Measurements from ENCODE around the gene GRID1.
"Not testable (repeated sequence)": the region's sequence is repeated elsewhere in the genome, so short reads cannot be mapped to it uniquely, and the experiment has no call there.

Gene GRID1

DNA sequence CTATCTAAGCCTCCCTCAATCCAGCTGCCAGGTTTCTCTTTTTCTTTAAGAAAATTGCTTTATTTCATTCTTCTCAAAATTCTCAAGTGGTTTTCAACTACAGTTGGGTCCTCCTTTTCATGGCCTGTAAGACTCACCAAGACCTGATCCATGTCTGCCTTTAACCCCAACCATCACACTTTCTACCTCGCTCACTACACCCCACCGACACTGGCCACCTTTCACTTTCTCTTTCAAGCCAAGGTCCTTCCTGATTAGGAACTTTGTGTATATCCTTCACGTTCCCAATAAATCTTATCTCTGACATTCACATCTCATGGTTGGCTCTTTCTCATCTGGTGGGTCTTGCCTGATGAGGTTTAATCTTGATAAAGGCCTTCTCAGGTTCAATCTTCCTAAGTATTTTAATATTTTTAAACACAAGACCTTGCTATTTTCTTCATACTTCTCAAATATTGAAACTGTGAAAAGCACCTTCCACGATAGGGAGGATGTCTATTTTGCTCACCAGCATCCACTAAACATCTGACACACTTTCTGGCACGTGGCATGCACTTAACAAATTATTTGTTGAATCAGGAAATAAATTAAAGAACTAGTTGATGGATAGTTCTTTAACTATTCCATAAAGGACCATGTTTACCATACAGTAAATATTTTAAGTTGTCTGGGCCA, 624.8 kb downstream of the GRID1 start:
- no peak for DNase-seq

DNA sequence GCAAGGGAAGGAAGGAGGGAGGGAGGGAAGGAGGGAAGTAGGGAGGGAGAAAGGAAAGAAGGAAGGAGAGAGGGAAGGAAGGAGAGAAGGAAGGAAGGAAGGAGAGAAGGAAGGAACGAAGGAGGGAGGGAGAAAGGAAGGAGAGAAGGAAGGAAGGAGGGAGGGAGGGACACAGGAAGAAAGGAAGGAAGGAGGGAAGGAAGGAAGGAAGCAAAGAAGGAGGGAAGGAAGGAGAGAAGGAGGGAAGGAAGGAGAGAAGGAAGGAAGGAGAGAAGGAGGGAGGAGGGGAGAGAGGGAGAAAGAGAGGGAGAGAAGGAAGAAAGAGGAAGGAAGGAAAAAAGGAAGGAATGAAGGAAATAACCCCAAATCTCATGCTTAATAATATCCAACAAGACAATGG, 630.6 kb downstream of the GRID1 start:
- no peak for DNase-seq

DNA sequence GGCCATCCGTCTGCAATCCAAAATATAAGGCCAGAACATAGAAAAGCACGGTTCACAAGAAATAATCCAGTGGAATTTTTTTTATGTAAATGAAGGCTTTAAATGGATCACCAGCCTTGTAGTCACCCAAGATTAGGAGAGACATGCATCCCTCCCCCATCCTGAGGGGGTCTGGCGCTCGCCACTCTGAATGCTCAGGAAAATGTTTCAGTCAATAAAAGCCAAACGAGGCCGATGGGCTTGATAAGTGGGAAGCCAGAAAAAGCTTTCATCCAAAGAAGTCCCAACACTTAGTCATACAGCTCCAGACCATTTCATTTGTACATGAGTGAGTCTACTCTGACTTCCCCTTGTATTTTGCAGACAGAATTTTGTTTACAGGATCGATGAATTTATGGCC, 631.8 kb downstream of the GRID1 start:
- DNase-seq = no peak

DNA sequence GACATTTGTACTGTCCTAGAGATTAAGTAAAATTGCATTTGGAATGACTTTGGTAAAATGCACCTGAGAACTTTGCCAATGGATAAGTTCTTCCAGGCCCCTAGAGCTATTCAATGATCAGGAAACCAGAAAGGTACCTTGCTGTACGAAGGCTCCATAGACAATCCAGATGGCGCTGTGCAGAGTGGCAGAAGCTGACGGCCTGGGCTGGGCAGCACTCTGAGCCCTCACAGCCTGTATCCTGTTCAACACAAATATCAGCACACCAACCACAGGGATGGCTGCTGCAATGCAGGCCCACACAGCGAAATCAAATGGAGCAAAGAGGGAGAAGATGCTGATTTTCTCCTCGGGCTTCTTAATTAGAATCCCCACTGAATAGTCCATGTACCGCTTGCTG, 642.4 kb downstream of the GRID1 start:
- no peak for DNase-seq

DNA sequence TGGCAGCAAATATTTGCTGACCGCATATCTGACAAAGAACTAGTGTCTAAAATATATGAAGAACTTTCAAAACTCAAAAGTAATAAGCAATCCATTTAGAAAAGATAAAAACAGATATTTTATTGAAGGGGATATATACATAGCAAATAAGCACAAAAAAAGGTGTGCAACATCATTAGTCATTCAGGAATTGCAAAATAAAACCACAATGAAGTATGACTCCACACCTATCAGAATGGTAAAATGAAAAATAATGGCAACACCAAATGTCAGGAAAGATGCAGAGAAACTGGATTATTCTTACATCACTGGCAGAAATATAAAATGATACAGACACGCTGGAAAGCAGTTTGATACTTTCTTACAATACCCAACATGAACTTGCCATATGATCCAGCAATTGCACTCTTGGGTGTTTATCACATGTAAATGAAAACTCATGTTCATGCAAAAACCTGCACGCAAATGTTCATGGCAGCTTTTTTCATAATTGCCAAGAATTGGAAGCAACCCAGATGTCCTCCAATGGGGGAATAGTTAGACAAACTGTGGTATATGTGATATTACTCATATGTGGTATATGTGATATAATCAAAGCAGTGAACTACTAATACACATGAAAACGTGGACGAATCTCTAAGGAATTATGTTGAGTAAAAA, 645.5 kb downstream of the GRID1 start:
- DNase-seq = no peak

DNA sequence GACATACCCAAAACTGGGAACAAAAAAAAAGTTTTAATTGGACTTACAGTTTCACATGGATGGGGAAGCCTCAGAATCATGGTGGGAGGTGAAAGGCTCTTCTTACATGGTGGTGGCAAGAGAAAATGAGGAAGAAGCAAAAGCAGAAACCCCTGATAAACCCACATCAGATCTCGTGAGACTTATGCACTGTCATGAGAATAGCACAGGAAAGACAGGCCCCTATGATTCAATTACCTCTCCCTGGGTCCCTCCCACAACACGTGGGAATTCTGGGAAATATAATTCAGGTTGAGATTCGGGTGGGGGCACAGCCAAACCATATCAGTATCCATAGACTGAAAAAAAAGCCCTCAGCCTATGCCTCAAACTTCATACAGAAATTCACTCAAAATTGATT, 647.2 kb downstream of the GRID1 start:
- DNase-seq = no peak

DNA sequence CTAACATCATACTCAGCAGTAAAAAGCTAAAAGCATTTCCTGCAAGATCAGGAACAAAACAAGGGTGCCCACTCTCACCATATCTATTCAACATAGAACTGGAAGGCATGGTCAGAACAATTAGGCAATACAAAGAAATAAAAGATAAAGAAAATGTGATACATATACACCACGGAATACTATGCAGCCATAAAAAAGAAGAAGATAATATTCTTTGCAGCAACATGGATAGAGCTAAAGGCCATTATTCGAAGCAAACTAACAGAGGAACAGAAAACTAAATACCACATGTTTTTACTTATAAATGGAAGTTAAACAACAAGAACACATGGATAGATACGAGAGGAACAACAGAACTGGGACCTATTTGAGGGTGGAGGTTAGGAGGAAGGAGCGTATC, 652.7 kb downstream of the GRID1 start:
- DNase-seq = no peak

DNA sequence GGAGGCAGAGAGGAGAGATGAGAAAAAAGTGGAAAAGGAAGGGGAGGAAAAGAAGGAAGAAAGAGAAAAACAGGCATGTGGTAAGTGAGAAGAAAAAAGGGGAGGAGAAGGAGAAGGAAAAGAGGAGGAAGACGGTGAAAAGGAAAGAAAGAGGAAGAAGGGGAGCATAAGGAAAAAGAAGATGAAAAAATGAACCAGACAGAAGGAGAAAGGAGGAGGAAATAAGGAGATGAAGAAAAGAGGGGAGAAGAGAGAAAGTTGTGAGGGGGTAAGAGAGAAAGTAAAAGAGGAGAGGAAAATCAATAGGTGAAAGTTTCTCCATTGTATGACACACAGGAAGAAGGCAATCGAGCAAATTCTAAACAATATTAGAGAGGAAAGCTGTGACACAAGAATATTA, 663.8 kb downstream of the GRID1 start:
- DNase-seq = no peak

DNA sequence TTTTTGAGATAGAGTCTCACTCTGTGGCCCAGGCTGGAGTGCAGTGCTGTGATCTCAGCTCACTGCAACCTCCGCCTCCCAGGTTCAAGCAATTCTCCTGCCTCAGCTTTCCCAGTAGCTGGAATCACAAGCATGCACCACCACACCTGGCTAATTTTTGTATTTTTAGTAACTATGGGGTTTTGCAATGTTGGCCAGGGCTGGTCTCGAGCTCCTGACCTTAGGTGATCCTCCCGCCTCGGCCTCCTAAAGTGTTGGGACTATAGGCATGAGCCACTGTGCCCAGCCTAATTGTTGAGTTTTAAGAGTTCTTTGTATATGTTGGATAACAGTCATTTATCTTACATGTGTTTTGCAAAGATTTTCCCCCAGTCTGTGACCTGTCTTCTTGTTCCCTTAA, 667.5 kb downstream of the GRID1 start:
- not testable (repeated sequence) for DNase-seq

DNA sequence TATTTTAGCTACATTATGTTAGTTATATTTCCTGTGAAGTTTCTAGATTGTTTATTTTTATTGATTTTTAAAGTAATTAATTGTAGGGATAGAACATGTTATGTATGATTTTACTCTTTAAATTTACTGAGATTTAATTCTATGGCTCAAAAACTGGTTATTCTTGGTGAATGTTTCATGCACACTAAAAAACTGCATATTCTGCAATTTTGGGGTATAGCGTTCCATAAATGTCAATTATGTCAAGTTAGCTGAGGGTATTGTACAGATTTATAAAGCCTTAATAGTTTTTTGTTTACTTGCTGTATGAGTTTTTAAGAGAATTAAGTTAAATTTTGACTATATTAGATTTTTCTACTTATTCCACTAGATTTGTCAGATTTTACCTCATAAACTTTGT, 669.7 kb downstream of the GRID1 start:
- no peak for DNase-seq

DNA sequence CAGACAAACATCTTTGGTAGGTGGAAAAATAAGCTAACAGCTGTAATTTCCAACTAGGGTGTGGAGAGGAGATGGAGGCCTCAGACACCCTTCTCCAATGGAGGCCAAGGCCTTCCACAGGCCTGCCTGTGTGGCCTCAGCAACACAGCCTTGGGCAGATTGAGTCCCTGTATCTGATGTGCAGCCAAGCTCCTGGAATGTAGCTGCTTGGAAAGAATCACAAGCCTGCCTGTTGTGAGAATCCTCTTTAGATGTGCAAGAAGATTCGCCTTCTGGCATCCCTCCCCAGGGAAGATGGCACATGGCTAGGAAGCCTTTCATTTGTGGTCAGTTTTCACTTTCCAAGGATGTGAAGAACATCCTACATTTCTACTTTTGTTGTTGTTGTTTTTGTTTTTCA, 684.0 kb downstream of the GRID1 start:
- no peak for DNase-seq

DNA sequence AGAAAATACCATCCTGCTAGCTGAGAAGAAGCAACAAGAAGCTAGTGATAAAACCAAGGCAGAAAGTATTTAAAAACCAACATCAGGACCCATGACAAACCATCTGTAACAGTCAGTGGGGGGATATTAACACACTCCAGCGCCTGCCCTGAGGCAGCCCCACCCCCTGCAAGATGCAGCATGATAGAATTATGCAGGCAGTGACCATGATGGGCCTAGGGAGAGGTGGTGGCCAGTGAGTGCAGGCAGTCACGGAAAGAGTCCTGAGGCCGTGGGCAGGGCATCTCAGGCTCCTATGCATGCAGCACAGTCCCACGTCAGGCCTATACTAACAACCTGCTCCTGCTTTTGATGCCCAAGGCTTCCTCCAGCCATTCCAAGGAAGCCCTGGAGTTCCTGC, 686.9 kb downstream of the GRID1 start:
- DNase-seq = no peak

DNA sequence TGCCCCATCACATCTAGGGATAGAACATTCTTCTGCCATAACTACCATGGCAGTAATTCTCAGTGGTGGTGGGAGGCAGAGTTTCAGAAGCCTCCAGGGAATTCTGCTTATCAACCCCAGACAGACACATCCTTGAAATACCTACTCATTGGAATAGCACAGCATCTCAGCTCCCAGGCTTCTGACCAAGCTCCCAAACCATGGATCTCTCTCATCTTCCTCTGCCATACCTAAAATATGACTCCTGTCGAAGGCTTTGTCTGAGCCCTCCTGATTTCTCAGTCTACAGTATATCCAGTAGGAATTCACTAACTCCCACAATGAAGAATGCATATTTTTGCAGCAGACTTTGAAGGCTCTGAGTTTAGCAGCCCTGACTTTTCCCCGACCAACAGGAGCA, 687.5 kb downstream of the GRID1 start:
- DNase-seq = no peak

DNA sequence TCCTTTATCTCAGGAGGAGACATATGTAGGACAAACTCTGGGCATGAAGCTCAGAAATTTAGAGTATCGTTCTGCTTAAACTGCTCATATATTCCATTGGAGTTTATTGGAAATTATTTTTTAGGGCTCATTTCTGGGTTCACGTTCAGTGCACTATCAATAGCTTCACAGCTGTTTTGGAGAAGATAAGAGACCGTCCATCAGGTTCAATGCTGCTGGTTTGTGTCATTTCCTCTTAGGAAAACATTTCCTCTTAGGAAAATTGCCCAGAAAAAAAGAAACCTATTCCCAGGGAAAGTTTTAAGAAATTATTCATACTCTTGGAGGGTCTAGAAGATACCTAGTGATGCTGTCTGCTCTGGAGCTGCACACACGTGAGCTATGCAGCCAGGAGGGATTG, 691.7 kb downstream of the GRID1 start:
- no peak for DNase-seq

DNA sequence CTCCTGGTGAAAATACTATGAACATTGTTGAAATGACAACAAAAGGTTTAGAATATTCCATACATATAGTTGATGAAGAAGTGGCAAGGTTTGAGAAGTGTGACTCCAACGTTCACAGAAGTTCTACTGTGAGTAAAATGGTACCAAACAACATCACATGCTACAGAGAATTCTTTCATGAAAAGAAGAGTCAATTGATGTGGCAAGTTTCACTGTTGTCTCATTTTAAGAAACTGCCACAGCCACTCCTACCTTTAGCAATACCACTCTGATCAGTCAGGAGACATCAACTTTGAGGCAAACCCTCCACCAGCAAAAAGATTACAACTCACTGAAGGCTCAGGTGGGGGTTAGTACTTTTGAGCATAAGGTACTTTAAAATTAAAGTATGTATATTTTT, 693.3 kb downstream of the GRID1 start:
- DNase-seq = no peak

DNA sequence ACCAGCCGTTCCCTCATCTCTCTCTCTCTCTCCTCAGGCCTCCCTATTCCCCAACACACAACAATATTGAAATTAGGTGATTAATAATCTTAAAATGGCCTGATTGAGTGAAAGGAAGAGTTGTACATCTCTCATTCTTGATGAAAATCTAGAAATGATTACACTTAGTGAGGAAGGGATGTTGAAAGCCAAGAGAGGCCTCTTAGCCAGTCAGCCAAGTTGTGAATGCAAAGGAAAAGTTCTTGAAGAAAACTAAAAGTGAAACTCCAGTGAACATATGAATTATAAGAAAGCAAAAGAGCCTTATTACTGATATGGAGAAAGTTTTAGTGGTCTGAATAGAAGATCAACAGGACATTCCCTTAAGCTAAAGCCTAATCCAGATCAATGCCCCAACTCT, 695.1 kb downstream of the GRID1 start:
- no peak for DNase-seq

DNA sequence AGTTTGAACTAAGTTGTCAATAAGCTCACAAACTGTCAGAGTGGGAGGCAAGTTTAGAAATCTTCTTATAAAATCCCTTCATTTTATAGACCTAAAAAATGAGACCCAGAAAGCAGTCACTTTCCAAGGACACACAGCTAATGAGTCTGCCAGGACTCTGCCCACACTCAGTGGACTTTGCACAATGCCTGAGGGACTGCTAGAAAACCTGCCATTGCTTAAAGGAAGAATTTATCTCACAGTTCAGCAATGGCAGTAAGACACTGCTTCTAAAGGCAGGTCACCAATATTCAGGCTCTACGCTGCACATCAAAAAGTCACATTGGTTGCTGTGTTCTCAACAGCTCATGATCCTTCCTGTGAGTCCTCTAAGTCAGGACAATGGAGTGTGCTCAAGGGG, 698.1 kb downstream of the GRID1 start:
- no peak for DNase-seq

DNA sequence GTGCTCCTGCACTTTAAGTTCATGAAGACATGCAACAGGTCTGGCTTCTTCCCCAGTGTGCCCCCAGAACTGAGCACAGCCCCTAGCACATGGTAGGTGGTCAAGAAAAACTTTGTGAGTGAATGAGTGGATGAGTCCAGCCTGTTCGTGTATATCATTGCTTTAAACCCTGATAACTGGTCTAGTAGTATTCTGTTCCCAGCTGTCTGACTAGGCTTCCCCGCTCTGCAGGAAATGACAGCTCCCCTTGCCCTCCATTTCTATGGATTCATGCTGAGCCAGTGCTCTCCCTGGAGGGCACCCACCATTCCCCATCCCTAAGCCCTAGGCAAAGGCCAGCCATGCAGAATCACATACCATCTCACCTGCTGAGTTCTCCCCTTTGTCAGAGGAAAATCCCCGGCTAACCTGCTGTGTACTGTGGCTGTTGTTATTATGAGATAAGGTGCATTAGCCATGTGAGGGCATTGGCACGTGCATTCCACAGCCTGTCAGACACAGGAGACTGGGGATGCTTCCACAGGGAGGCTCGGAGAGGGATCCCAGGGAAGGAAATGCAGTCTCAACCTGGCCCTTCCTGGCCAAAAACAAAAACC, 698.9 kb downstream of the GRID1 start:
- DNase-seq = no peak

DNA sequence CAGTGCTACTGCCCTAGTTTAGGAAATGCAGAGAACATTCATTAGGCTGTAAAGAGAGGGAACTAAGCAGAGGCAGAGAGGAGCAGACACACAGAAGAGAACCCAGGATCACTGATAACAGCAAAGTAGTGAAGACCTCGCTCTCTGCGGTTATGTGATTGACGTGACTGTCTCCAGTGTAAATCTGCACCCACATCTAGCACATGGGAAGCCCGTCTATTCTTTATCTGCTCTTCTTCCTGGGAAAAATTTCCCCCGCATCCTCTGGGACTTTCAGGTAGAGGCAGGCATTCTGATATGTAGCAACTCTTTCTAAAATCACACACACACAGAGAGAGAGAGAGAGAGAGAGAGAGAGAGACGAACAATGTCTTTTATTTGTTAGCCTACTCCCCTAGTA, 699.6 kb downstream of the GRID1 start:
- no peak for DNase-seq

DNA sequence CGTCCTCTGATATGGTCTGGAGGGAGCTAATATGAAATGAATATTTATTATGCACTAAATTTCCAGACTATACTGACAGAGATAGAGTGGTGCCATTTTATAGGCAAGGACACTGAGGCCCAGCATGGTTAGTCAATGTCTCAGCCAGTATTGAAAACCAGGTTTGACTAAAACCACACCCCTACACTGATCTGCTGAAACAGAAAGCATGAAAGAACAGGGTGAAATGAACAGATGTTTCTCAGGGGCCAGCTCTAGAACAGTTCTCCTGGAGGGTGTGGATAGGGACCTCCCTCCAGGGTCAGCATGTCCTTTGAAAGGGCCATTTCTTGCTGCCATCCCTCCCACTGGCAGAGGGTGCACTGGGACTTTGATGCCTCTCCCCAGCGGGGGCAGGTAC, 700.5 kb downstream of the GRID1 start:
- no peak for DNase-seq

DNA sequence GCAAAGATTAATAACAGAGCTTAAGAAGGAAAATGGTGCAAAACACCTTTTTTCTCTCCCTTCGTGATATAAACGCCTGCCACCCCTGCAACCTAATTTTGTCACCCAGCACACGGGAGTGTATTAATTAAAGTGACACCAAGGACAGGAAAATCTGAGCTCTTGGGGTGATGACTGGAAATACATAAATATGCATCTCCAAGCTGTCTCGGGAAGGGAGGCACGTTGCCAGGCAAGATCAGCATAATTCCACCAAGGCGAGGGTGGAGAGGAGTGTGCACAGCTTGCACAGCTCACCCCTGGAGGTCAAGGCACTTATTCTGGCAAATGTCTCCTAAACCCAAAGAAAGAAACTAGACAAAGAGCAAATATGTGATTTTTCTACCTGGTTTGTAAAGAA, 700.9 kb downstream of the GRID1 start:
- no peak for DNase-seq

DNA sequence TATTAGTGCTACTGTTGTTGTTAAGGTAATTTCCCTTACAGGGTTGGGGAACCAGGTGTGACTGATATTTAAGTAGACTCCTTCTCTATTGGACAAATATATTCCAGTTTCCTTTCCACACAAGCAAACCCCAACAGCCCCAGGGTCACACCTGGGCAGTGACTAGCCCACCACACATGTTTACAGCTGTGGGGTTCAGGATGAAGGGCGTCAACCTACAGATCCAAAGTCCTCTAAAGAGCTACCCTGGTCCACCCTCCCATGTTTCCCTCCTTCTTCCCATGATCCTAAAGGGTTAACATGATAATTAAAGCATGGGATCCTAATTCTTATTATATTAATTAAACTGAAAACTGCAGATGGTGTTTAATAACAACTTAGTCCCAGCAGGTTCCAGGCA, 701.5 kb downstream of the GRID1 start:
- DNase-seq = no peak

DNA sequence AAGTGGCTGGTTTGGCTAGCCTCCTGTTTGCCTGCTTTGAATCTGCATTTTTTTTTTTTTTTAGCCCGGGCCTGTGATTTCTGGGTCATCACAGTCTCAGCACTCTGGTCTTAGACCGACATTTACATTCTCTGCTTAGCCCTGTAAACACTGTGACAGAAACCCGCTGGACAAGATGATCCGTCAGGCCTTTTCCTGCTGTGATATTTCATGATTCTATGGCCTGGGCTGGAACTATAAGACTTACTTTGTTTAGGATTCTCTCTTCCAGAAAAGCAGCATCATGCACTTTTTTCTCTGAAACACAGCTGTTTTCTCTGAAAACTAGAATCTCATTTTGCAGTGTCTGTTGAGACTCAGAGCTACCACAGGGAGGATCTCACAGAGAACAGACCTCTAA, 705.5 kb downstream of the GRID1 start:
- no peak for DNase-seq

DNA sequence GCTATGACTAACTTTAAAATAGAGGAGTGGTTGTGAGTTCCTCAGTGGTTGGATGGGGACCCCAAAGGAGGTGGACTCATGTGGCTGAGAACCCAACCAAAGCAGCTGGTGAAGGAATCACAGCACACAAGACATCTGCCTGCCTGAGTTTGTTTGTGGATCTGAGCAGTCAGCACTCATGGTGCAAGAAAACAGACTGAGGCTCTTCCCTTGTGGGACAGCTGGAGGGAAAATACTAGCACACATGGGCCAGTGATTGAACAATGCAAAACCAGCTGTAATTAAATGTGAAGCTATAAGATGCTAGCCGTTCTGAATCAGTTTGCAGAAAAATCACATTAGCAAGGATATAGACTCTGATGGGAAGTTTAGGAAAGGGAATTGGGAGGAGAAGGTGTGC, 707.3 kb downstream of the GRID1 start:
- DNase-seq = no peak

DNA sequence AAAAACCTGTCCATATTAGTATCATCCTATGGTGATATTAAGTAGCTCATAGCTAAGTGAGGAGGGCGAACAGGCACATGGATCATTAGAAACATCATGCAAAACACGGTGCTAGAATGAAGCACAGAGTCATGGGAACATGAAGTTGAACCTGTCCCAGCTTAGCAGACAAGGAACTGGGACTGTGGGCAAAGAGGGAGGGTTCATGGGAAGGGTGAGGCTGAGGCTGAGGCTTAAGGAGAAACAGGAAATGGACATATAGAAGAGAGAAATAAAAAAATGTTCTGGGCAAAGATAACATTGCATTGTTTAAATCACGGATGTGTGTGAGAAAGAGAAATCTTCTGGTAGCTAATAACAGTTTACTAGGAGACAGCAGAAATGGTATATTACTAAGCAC, 708.1 kb downstream of the GRID1 start:
- DNase-seq = no peak

Data from stimulated activated CD8-positive, alpha-beta memory T cell treated with anti-CD3 and anti-CD28 coated beads, Interleukin-4, amount 100 ng/mL, for 48 hours (primary cell).